ENCODE measurements around the gene MTFR1L. TPM values are rescaled to one million over a fixed set of nuclear protein-coding genes. Genes with fewer than 3 reads are reported as not detected.
"Not testable (repeated sequence)": the region's sequence is repeated elsewhere in the genome, so short reads cannot be mapped to it uniquely, and the experiment has no call there.

MTFR1L gene
- polyA plus RNA-seq, 1 experiment, result 65.8 TPM

- CTCF ChIA-PET, result interaction anchor here (0.9 kb wide), 1 partner anchor 224 kb away, joined by 3 read pairs; no protein-coding TSS in a partner anchor
- Histone ChIP-seq H3K4me3 (ENCODE audit: low read depth, low read length) (no peak overlapping the region), H3K27ac (ENCODE audit: low read depth, low read length) (no peak overlapping the region), H3K9me3 (ENCODE audit: control insufficient read depth, insufficient read depth, low read length) (no peaks in the 10 kb centered on the region), H3K27me3 (ENCODE audit: control insufficient read depth, insufficient read depth, low read length) (no peaks in the 10 kb centered on the region)
- no peak for TF ChIP-seq CTCF (IDR thresholded peaks at IDR 0.05; ENCODE audit: low read depth, low read length)
- POLR2A ChIA-PET, result interaction anchor here (0.5 kb wide), 1 partner anchor 103 kb away, joined by 3 read pairs; no protein-coding TSS in a partner anchor
- DNase-seq (ENCODE audit: low read depth, low spot score), result no peak
Measured at GRCh38 chr1:25832336-25833037, 12.7 kb downstream of the MTFR1L start.

GRCh38 chr1:25833158-25833557 is 13.4 kb downstream of the MTFR1L start:
- no peaks in the 10 kb centered on the region for H3K9me3 ChIP-seq (ENCODE audit: control insufficient read depth, insufficient read depth, low read length)
- ChIA-PET POLR2A (no interaction called here), CTCF (no interaction called here)

GRCh38 chr1:25834894-25835293 is 15.1 kb downstream of the MTFR1L start:
- DNase-seq (ENCODE audit: low read depth, low spot score), result no peak
- Histone ChIP-seq H3K9me3 (ENCODE audit: control insufficient read depth, insufficient read depth, low read length) (no peaks in the 10 kb centered on the region), H3K4me3 (ENCODE audit: low read depth, low read length) (no peak overlapping the region), H3K27me3 (ENCODE audit: control insufficient read depth, insufficient read depth, low read length) (no peaks in the 10 kb centered on the region), H3K27ac (ENCODE audit: low read depth, low read length) (no peak overlapping the region)
- no peak for TF ChIP-seq CTCF (IDR thresholded peaks at IDR 0.05; ENCODE audit: low read depth, low read length)
- POLR2A ChIA-PET, result interaction anchor here (1.5 kb wide), 1 partner anchor 15 kb away, joined by 3 read pairs; the partner anchor contains the start of gene MTFR1L
- CTCF ChIA-PET, result interaction anchor here (1.1 to 1.3 kb wide), 2 partner anchors 10 to 226 kb away, joined by 3 to 4 read pairs; no protein-coding TSS in a partner anchor

More at GRCh38 chr1:25833158-25833557, 13.4 kb downstream of the MTFR1L start:
- no peaks in the 10 kb centered on the region for H3K27me3 ChIP-seq (ENCODE audit: control insufficient read depth, insufficient read depth, low read length)
- no peak for DNase-seq (ENCODE audit: low read depth, low spot score)
- no peak for TF ChIP-seq CTCF (IDR thresholded peaks at IDR 0.05; ENCODE audit: low read depth, low read length)
- no peak overlapping the region for H3K27ac ChIP-seq (ENCODE audit: low read depth, low read length)
- H3K4me3 ChIP-seq (ENCODE audit: low read depth, low read length), result no peak overlapping the region

GRCh38 chr1:25836695-25837094 is 16.9 kb downstream of the MTFR1L start:
- ChIA-PET CTCF (interaction anchor here (1.0 kb wide), 1 partner anchor 161 kb away, joined by 4 read pairs; the partner anchor contains the start of gene PAFAH2), POLR2A (no interaction called here)
- Histone ChIP-seq H3K27ac (ENCODE audit: low read depth, low read length) (no peak overlapping the region), H3K4me3 (ENCODE audit: low read depth, low read length) (no peak overlapping the region), H3K27me3 (ENCODE audit: control insufficient read depth, insufficient read depth, low read length) (no peaks in the 10 kb centered on the region), H3K9me3 (ENCODE audit: control insufficient read depth, insufficient read depth, low read length) (no peaks in the 10 kb centered on the region)
- TF ChIP-seq CTCF (IDR thresholded peaks at IDR 0.05; ENCODE audit: low read depth, low read length), result no peak
- no peak for DNase-seq (ENCODE audit: low read depth, low spot score)

- Histone ChIP-seq H3K4me3 (ENCODE audit: low read depth, low read length) (no peak overlapping the region), H3K27ac (ENCODE audit: low read depth, low read length) (no peak overlapping the region), H3K27me3 (ENCODE audit: control insufficient read depth, insufficient read depth, low read length) (no peaks in the 10 kb centered on the region), H3K9me3 (ENCODE audit: control insufficient read depth, insufficient read depth, low read length) (no peaks in the 10 kb centered on the region)
- peak; percentile 49 for TF ChIP-seq CTCF (IDR thresholded peaks at IDR 0.05; ENCODE audit: low read depth, low read length)
- ChIA-PET CTCF (interaction anchor here (1.0 kb wide), 1 partner anchor 160 kb away, joined by 4 read pairs; the partner anchor contains the start of gene PAFAH2), POLR2A (no interaction called here)
- DNase-seq (ENCODE audit: low read depth, low spot score), result no peak
Measured at GRCh38 chr1:25837262-25837875, 17.6 kb downstream of the MTFR1L start.

GRCh38 chr1:25839808-25840207 is 20.1 kb downstream of the MTFR1L start:
- H3K9me3 ChIP-seq (ENCODE audit: control insufficient read depth, insufficient read depth, low read length); H3K4me3 ChIP-seq (ENCODE audit: low read depth, low read length); H3K27me3 ChIP-seq (ENCODE audit: control insufficient read depth, insufficient read depth, low read length); CTCF ChIA-PET; POLR2A ChIA-PET; H3K27ac ChIP-seq (ENCODE audit: low read depth, low read length); DNase-seq (ENCODE audit: low read depth, low spot score): not testable (repeated sequence)

Data from AG04450 (cell line).